8988T (cell line): ENCODE measurements around the gene S1PR4.
A peak's percentile ranks its signal among the peaks of the same experiment; 100 is the strongest.
"Not testable (repeated sequence)": the region's sequence is repeated elsewhere in the genome, so short reads cannot be mapped to it uniquely, and the experiment has no call there.

Experiments
- DNase-seq: peaks from one replicate; pipeline ENCODE4 v3.0.0; 2011

Gene S1PR4

DNA sequence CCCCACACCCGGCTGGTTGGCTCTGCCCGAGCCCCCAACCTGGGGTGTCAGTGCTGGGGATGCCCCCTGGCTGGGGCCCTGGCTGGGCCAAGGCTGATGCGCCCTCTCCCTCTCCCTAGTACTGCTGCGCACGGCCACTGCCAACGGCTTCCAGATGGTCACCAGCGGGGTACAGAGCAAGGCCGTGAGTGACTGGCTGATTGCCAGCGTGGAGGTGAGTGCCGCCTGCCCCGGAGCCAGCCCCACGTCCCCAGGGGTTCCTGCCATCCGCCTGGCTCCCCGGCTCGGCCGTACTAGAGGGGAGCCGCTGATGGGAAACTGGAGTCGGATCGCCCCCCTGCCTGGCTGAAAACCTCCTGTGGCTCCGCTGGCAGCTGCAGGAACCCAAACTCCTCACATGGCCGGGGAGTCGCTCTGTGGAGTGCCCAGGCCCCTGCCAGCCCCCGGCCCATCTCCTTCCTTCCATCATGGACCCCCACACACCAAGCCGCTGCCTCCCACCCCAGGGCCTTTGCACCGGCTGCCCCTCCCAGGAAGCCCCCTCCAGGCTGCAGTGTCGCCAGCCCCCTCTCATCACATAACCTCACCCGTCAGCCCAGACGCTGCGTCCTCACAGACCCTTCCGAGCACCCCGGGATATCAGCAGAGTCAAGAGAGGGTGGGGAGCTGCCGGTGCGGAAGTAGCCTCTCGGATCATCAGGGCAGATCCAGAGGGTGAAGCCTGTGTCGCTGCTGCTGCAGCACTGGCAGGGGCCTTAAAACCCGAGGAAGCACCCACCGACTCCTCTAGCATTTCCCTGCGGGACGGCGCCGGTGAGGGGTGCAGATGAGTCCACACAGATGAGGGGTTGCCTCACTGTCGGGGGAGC is 17.7 kb downstream of the S1PR4 start:
- DNase-seq, result no peak

DNA sequence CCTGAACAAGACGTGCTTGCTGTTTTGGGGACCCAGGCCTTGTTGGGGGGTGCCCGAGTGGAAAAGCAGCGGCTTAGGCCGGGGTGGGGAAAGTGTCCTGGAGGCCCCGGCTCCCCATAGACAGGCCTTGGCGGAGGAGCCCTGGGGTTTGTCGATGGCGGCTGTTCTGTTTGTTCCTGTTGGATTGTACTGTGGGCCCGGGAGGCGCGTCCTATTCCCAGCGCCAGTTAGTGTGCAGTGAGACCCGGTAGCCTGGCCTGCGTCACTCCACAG is 18.3 kb downstream of the S1PR4 start:
- DNase-seq, result no peak

DNA sequence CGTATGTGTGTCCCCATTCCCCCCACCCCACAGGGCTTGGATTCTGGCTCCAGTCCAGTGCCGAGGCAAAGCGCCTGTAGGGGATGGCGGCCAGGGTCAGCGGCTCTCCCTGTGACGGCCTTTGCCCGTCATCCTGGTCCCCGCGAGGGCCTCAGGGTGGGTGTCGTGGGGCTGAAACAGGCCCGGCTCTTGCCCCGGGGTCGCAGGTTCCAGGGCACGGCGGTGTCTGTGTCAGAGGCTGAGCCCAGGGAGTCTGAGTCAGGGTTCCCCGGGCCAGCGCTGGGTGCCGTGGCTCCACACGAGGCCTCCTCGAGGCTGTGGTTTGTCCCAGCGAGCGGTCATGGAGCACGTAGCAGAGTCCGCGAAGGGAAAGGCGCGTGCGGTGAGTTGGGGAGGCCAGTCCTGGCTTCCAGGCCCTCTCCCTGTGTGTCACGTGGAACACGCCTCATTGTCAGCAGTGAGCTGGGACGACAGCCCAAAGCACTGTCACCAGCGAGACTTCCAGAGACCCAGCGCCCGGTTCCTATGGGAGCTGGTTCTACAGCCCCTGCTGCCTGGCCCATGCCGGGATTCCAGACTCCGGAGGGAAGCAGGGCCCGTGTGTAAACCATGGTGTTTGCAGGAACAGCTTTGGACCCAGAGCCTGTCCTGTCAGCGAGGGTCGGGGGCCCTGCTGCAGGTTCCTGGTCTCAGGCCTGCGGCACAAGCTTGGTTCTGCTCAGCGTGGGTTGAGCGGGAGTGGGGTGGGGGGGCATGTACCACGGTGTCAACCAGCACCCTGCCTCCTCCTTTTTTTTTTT is 20.5 kb downstream of the S1PR4 start:
- no peak for DNase-seq

DNA sequence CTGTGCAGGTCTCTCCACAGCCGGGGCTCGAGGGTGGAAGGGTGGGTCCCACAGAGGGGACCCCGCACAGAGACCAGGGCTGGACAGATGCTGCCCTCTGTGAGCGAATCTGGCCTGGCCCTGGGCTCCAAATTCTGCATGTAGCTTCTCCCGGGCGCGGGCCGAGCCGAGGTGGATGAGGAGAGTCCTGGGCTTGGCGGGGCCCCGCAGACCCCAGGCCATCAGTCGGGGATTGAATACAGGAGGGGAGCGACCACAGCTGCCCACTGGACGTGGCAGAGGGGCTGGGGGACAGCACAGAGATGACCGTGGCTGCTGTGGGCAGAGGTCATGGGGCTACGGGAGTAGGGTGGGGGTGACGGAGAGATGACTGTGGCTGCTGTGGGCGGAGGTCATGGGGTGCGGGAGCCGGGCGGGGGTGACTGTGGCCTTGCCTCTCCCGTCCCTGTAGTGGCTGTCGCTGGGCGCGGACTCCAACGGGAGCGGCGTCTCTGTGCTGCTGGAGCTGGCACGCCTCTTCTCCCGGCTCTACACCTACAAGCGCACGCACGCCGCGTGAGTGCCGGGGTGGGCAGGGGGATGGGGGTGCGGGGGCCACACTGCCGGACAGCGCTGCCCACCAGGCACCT is 22.6 kb downstream of the S1PR4 start:
- DNase-seq, result no peak

DNA sequence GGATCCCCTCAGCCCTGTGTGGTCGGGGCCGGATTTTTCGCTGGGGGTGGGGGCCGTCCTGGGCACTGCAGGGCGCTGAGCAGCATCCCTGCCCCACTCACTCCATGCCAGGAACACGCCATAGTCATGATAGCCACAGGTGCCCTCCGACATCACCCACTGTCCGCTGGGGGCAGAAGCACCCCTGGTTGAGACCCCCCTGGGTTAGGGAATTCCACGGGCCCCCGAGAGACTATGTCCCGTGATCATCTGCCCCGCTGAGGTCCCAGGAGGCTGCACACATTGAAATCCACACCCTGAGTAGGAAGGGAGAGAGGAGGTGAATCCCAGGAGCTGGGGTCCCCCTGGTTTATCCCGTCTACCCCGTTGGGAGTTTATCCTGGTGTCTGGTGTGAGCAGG is 23.3 kb downstream of the S1PR4 start:
- no peak for DNase-seq

DNA sequence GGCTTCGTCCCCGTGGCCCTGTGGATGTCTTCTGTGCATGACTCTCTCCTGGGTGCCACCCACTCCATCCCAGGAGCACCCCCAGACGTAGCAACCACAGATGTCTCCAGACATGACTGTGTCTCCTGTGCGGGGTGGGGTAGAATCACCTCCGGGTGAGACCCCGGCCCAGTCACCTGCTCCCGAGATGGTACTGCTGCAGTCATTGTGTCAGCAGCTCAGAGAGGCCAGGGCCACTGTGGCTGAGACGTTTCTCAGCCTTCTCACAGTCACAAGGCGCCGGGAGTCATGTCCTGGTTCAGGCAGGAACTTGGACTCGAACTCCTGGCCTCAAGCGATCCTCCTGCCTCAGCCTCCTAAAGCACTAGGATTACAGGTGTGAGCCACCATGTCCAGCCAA is 23.8 kb downstream of the S1PR4 start:
- no peak for DNase-seq

DNA sequence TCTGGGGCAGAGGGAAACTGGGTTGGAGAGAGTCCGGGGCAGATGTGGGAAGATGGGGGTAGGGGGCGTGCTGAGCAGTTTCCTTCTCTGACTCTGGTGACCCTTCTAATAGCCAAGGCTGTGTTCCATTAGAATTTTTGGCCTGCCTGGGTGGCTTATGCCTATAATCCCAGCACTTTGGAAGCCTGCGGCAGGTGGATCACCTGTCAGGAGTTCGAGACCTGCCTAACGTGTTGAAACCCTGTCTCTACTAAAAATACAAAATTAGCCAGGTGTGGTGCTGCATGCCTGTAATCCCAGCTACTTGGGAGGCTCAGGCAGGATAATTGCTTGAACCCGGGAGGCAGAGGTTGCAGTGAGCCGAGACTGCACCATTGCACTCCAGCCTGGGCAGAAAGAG is 24.3 kb downstream of the S1PR4 start:
- DNase-seq, result not testable (repeated sequence)

DNA sequence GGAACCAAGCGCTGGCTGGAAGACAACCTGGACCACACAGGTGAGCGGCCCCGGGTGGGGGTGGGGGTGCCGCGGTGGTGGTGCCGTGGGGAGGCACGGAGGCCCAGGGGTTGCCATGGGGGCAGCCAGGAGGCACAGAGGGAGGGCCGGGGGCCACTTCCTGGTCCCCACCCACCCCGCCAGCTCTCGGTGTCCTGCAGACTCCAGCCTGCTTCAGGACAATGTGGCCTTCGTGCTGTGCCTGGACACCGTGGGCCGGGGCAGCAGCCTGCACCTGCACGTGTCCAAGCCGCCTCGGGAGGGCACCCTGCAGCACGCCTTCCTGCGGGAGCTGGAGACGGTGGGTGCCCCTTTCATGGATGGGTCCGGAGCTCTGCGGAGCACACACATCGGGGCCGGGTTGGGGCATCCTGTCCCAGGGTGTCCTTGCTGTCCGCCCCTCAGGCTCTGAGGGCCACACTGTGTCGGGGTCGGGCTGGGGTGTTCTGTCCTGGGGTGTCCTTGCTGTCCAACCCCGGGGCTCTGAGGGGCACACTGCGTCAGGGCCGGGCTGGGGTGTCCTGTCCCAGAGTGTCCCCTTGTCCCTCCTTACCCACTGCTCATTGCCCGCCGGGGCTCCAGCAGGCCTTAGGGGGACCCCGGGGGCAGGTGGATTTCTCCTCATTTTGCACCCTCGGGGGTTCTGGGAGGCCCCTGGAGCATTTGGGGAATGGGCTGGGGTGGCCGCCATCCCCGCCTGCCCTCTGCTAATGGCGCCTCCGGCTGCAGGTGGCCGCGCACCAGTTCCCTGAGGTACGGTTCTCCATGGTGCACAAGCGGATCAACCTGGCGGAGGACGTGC is 25.5 kb downstream of the S1PR4 start:
- DNase-seq, result no peak

DNA sequence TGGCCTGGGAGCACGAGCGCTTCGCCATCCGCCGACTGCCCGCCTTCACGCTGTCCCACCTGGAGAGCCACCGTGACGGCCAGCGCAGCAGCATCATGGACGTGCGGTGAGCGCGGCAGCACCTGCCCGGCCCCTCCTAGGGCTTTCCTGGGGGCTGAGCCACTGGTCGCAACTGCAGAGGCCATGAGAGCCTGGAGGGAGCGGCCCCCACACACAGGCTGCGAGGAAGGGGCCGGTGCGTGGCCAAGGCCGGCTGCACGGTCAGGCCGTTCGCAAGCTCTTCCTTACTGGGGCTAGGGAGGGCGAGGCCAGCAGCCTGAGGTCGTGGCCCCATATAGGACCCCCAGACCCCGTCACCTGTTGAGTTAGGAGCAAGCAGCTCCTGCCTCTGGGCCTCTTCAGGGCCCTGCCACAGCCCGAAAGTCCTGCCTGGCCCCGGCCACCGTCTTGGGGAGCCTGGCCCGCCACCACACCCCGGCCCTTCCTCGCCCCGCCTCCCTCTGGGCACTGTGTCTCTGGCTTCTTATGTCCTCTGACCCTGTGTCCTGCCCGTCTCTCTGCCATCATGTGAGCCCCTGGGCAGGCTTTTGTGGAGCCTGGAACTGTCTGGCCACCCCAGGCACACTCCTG is 26.2 kb downstream of the S1PR4 start:
- no peak for DNase-seq

DNA sequence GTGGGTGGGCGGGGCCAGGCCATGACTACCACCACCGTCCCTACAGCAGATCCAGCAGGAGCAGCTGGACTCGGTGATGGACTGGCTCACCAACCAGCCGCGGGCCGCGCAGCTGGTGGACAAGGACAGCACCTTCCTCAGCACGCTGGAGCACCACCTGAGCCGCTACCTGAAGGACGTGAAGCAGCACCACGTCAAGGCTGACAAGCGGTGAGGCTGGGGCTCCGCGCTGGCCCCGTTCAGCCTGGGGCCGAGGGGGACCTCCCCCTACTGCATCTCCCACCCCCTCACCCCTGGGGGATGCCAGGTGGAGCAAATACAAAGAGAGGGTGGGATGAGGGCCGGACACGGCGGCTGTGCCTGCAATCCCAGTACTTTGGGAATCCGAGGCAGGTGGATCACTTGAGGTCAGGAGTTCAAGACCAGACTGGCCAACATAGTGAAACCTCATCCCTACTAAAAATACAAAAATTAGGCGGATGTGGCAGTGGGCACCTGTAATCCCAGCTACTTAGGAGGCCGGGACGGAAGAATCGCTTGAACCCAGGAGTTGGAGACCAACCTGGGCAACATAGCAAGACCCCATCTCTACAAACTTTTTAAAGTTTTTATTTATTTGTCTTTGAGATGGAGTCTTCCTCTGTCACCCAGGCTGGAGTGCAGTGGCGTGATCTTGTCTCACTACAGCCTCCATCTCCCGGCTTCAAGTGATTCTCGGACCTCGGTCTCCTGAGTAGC is 27.8 kb downstream of the S1PR4 start:
- no peak for DNase-seq

DNA sequence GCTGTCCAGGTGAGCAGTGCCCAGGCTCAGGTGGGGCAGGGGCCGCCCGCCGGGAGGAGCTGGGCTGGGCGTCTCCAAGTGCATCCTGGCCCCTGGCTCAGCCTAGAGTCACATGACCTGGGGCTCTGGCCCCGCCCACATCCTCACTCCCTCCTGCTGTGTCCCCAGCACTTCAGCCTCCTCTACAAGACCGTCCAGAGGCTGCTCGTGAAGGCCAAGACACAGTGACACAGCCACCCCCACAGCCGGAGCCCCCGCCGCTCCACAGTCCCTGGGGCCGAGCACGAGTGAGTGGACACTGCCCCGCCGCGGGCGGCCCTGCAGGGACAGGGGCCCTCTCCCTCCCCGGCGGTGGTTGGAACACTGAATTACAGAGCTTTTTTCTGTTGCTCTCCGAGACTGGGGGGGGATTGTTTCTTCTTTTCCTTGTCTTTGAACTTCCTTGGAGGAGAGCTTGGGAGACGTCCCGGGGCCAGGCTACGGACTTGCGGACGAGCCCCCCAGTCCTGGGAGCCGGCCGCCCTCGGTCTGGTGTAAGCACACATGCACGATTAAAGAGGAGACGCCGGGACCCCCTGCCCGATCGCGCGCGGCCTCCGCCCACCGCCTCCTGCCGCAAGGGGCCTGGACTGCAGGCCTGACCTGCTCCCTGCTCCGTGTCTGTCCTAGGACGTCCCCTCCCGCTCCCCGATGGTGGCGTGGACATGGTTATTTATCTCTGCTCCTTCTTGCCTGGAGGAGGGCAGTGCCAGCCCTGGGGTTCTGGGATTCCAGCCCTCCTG is 29.1 kb downstream of the S1PR4 start:
- no peak for DNase-seq

DNA sequence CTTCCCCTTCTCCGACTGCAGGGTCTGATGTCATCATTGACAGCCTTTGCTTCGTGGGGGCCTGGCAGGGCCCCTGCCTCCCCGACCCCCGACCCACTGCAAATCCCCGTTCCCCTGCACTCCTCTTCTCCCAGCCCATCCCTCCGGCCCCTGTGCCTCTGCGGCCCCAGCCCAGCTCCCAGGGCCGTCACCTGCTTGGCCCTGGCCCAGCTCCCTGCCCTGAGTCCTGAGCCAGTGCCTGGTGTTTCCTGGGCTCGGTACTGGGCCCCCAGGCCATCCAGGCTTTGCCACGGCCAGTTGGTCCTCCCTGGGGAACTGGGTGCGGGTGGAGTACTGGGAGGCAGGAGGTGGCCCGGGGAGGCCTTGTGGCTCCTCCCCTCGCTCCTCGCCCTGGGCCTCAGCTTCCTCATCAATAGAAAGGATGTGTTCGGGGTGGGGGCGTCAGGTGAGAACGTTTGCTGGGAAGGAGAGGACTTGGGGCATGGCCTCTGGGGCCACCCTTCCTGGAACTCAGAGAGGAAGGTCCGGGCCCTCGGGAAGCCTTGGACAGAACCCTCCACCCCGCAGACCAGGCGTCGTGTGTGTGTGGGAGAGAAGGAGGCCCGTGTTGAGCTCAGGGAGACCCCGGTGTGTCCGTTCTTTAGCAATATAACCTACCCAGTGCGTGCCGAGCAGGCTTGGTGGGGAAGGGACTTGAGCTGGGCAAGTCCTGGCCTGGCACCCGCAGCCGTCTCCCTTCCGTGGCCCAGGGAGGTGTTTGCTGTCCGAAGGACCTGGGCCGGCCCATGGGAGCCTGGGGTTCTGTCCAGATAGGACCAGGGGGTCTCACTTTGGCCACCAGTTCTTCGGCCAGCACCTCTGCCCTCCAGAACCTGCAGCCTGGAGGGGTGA is 30.0 kb downstream of the S1PR4 start:
- no peak for DNase-seq

DNA sequence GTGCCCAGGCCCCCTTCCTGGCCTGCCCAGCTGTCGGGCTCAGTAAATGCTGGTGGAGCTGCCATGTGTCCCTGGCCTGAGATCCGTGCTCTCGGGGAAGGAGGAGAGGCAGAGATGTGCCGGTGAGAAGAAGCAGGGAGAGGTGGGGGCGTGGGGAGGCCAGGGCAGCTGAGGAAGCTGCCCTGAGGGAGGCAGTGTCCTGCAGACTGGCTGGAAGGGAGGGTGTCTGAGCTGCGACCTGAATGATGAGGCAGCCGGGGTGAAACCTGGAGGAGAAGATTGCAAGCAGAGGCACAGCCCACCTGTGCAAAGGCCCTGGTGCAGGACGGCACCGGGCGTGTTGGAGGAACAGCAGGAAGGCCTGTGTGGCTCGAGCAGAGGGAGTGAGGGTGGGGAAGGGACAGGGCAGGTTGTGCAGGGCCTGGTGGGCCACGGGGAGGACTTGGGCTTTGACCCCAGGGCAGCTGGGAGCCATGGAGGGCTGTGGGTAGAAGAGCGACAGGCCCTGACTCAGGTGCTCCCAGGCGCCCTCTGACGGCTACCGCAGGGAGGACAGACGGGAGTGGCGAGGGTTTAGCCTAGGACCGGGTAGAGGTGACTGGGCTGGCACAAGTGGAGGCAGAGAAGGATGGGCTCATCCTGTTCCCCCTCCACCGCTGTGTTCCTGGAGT is 31.9 kb downstream of the S1PR4 start:
- DNase-seq, result peak; percentile 80

DNA sequence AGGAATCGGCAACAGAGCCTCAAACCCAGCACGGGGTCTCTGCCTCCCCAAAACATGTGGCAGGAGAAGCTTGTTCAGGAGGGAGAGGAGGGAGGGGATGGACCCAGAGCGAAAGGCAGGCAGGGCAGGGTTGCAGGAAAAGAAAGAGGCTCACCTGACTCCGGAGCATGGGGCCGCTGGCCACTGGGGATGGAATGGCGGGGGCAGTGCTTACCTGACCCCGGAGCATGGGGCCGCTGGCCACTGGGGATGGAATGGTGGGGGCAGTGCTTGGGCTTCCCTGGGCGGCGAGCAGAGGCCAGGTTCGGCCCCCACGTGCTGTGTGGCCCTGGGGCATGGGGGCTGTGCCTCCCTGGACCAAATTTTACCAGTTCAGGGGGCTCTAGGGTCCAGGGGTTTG is 32.6 kb downstream of the S1PR4 start:
- no peak for DNase-seq

DNA sequence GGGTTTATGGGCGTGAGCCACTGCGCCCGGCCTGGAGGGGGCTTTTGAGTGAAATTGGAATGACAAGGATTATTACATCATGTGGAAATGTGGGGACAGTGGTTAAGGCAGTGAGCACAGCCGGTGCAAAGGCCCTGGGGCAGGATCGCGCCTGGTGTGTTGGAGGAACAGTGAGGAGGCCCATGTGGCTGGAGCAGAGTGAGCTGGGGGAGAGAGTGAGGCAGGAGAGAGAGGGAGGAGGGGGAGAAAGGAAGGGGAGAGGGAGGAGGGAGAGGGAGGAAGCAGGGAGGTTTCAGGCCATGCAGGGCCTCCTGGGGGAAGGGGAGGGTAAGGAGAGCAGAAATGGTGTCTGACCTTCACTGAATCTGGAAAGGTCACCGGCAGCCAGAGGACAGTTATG is 34.6 kb downstream of the S1PR4 start:
- DNase-seq, result no peak

DNA sequence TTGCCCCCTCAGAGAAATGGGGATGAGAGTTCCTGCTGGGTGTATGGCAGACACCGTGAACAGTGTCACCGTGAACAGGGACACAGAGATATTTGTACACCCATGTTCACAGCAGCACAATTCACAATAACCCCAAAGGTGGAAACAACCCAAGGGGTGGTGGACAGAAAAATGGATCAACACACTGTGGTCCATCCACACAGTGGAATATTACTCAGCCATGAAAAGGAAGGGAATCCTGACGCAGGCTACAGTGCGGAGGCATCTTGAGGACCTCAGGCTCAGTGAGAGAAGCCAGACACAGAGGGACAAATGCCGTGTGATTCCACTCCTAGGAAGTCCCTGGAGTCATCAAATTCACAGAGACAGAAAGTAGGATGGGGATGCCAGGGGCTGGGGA is 38.3 kb downstream of the S1PR4 start:
- no peak for DNase-seq

DNA sequence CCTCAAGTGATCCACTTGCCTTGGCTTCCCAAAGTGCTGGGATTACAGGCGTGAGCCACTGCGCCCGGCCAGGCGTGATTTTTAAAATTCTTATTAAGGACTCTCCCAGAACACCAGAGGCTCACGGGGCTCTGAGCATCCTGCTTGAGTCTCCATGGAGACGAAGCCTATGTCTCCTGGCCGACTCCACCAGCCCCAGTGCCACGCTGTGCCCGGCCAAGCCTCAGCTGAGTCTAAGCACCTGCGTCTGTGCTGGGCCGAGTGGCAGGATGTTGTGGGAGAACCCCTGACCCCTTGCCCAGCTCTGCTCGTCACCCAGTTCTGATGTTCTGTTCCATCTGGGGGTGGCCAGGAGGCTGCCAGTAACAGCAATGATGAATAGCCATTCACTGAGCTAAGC is 42.0 kb downstream of the S1PR4 start:
- no peak for DNase-seq

DNA sequence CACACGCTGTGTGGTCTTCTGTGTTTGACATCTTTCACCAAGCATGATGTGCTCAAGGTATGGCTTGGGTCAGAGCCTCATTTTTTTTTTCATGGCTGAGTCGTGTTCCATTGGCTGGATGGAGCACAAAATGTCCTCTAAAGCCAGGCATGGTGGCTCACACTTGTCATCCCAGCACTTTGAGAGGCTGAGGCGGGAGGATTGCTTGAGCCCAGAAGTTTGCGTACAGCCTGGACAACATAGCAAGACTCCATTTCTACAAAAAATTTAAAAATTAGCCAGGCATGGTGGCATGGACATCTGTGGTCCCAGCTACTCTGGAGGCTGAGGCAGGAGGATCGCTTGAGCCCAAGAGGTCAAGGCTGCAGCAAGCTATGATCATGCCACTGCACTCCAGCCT is 43.0 kb downstream of the S1PR4 start:
- not testable (repeated sequence) for DNase-seq

DNA sequence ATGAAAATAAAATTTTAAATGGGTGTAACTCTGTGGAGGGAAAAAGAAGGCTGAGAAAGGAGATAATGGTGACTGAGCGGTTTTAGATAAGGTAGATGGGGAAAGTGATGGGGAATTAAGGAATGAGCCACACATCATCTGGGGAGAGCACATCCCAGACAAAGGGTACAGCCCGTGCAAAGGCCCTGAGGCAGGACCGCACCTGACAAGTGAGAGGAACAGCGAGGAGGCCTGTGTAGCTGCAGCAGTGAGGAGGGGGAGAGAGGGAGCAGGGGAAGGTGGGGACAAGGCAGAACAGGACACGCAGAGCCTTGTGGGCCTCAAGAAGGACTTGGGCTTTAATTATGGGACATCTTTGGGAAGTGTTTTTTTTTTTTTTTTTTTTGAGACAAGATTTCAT is 44.1 kb downstream of the S1PR4 start:
- DNase-seq, result no peak
